Measurements from ENCODE around the gene ZNF148.
A peak's percentile ranks its signal among the peaks of the same experiment; 100 is the strongest.

The ZNF148 gene

DNA sequence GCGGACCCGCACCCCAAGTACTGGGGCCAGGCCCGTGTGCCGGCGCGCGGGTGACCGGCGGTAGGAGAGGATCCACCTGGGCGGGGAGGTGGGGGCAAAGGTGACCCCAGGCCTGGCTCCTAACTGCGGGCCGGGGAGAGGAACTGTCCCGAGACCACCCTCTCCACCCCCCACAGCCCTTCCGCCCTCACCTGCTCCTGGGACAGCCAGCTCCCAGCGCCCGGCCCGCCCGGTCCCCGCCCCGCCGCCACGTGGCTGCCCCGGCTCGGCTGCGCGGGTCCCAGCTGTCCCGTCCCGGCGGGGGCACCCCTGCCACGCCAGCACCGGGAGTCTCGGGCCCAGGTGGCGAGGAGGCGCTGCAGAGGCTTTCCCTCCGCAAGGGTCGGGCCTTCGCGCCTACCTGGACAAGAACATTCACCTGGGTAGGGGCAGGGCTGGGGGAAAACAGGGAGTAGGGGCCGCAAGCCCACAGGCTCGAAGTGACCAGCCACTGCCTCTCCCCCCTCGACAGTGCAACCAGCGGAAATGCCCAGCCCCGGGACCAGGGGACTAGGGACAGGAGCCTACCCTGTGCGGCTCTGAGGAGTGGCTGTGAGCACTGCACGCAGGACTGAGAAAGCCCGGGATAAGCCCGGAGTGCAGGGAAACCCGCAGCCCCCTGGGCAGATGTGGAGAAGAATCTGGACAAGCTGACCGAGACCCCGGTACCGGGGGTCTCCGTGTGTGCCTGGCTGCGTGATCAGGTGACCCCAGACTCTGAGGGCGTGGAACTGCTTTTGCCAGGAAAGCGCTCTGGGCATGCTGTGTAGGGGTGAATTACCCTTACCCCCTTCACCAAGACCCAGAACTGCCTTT lies 162.4 kb downstream of the ZNF148 start, which contains the start of gene SLC12A8:
Gene SLC12A8 (minus strand): TSS at position 240 of the 855 bp plus-strand sequence. CDS start 1,399 bp downstream, outside the sequence.
- H3K36me3 Mint-ChIP-seq, result no peaks in the 10 kb centered on the region
- H3K27me3 Mint-ChIP-seq, result peaks cover 27% of the 10 kb centered on the region
- H3K4me3 Mint-ChIP-seq, result peak within 1 kb of the TSS; percentile 70

DNA sequence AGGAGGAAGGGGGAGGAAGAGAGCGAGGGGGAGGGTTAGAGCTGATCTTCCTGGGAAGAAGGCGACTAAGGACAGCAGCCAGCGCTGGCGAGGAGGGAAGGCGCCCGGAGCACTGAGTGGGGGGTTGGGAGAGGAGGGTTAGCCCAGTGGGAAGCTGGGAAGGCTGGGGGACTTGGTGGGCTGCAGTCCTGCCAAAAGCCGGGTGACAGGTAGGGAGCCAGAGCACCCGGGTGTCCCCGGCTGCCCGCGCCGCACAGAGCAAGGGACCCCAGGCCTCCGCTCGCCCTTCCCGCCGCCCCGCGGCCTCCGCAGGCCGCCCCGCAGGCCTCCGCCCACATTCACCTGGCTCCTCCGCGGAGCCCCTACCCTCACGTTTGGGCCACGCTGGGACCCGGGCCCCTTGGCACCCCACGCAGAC lies 163.0 kb downstream of the ZNF148 start:
- Mint-ChIP-seq H3K27me3 (peaks cover 27% of the 10 kb centered on the region), H3K4me3 (peak overlapping the region; percentile 70), H3K27ac (no peak overlapping the region), H3K9me3 (no peaks in the 10 kb centered on the region), H3K36me3 (no peaks in the 10 kb centered on the region), H3K4me1 (peaks cover 14% of the 10 kb centered on the region)

More for the DNA sequence above, 162.4 kb downstream of the ZNF148 start, which contains the start of gene SLC12A8:
- Mint-ChIP-seq H3K4me1 (peaks cover 14% of the 10 kb centered on the region), H3K9me3 (no peaks in the 10 kb centered on the region), H3K27ac (no peak within 1 kb of the TSS)

DNA sequence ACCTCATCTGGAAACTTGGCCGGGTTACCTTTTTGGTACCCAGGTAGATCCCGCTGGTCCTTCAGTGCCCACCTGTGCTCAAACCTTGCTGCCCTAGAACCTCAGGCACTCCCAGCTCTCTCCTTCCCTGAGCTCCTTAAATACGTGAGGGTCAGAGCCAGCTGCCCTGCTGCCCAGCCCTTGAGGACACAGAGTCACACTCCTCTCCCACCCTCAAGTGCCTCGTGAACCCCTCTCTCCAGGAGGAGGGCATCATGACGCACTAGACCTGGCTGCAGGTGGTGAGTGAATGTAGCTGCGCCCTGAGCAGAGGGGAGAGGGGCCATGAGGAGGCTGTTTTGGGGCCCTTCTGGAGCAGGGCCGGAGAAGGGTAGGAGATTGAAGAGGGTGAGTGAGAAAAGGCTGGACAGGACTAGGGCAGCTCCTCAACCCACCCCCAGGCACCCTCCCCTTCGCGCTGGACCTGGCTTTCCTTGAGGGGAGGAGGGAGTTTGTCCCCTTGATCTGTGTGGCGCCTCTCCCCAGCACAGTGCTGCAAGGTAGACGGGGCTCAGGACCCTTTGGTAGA lies 163.5 kb downstream of the ZNF148 start:
- Mint-ChIP-seq H3K4me1 (peaks cover 14% of the 10 kb centered on the region), H3K4me3 (peak overlapping the region; percentile 70), H3K9me3 (no peaks in the 10 kb centered on the region), H3K36me3 (no peaks in the 10 kb centered on the region), H3K27me3 (peaks cover 27% of the 10 kb centered on the region), H3K27ac (no peak overlapping the region)

DNA sequence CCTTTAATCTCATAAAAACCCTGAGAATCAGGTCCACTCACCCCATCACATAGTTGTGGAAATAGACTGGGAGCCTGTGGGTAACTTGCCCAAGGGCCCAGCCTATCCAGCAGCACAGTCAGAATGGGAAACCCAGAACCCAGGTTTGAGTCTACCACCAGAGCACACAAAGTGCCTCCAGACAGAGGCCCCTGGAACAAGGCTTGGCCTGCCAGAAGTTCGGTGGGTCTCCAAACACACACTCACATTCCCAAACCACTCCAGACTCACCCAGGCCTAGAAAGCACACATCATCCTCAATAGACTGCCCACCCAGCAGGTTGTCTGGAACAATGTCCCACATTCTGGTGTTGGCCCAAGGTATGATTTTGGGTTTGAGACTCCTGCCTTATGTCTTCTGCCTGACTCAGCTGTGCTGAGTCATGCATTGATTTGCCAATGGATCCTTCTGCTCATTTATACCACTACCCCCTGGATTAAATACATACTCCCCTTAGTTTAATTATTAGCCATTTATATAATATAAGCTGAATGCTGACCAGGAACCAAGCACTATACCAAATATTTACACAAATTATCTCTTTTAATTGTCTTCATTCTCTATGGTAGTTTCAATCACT lies 167.1 kb downstream of the ZNF148 start:
- H3K27me3 Mint-ChIP-seq, result peaks cover 16% of the 10 kb centered on the region
- H3K4me3 Mint-ChIP-seq, result no peak overlapping the region
- no peaks in the 10 kb centered on the region for H3K9me3 Mint-ChIP-seq
- peaks cover 6% of the 10 kb centered on the region for H3K4me1 Mint-ChIP-seq
- H3K27ac Mint-ChIP-seq, result no peak overlapping the region
- no peaks in the 10 kb centered on the region for H3K36me3 Mint-ChIP-seq

- Mint-ChIP-seq H3K27ac (no peak overlapping the region), H3K4me1 (peaks cover 6% of the 10 kb centered on the region), H3K9me3 (no peaks in the 10 kb centered on the region), H3K4me3 (no peak overlapping the region), H3K27me3 (peaks cover 16% of the 10 kb centered on the region), H3K36me3 (no peaks in the 10 kb centered on the region)
Observed at GRCh38 chr3:125207507-125207906, 167.6 kb downstream of the ZNF148 start.

GRCh38 chr3:125206934-125207333 lies 168.2 kb downstream of the ZNF148 start:
- peaks cover 17% of the 10 kb centered on the region for H3K27me3 Mint-ChIP-seq

GRCh38 chr3:125203731-125204130 lies 171.4 kb downstream of the ZNF148 start:
- Mint-ChIP-seq H3K27me3 (peaks cover 4% of the 10 kb centered on the region), H3K4me1 (no peaks in the 10 kb centered on the region), H3K9me3 (no peaks in the 10 kb centered on the region), H3K36me3 (no peaks in the 10 kb centered on the region), H3K4me3 (no peak overlapping the region), H3K27ac (no peak overlapping the region)

More at GRCh38 chr3:125206934-125207333, 168.2 kb downstream of the ZNF148 start:
- Mint-ChIP-seq H3K4me3 (no peak overlapping the region), H3K36me3 (no peaks in the 10 kb centered on the region), H3K27ac (no peak overlapping the region), H3K4me1 (peaks cover 6% of the 10 kb centered on the region), H3K9me3 (no peaks in the 10 kb centered on the region)

DNA sequence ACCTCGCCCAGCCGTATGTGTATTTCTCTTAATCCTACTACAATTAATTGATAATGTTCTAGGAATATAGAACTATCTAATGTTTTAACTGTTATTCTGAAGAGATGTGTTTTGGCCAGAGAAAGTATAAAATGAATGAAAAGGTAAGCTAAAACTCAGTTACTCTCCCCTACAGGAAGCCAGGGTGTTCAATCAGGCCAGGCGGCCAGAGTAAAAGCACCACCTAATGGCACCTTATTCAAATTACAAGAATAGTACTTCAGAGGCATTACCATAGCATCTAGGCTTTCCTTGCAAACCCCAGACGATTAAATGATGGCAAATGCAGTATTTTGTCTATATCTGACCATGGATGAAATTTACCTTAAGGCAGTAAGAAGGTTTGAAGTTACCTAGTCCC lies 172.9 kb downstream of the ZNF148 start:
- peaks cover 1% of the 10 kb centered on the region for H3K27me3 Mint-ChIP-seq
- no peak overlapping the region for H3K4me3 Mint-ChIP-seq
- H3K36me3 Mint-ChIP-seq, result no peaks in the 10 kb centered on the region
- H3K4me1 Mint-ChIP-seq, result no peaks in the 10 kb centered on the region
- no peak overlapping the region for H3K27ac Mint-ChIP-seq
- H3K9me3 Mint-ChIP-seq, result no peaks in the 10 kb centered on the region

DNA sequence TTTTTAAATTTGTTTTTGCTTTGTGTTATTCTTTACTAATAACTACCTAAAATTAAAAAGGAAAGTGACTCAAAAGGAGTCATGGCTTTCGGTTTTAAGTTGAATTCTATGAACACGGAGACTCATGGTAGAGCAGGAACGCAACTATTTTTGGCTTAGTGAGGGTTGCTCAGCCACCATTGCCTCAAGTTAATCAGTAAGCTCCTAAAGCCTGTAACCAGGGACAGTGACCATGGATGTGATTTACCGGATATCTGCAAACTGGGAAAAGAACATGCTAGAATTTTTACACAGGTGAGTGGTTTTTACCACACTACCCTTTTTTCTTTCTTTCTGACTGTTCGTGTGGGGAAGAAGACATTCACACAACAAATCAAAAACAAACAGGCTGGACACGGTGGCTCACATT lies 174.4 kb downstream of the ZNF148 start:
- peaks cover 1% of the 10 kb centered on the region for H3K27me3 Mint-ChIP-seq
- H3K27ac Mint-ChIP-seq, result no peak overlapping the region
- H3K4me3 Mint-ChIP-seq, result no peak overlapping the region
- no peaks in the 10 kb centered on the region for H3K4me1 Mint-ChIP-seq
- H3K9me3 Mint-ChIP-seq, result no peaks in the 10 kb centered on the region
- H3K36me3 Mint-ChIP-seq, result no peaks in the 10 kb centered on the region

GRCh38 chr3:125194849-125195601 lies 180.1 kb downstream of the ZNF148 start:
- Mint-ChIP-seq H3K27me3 (no peaks in the 10 kb centered on the region), H3K36me3 (no peaks in the 10 kb centered on the region), H3K4me1 (no peaks in the 10 kb centered on the region), H3K27ac (no peak overlapping the region), H3K4me3 (no peak overlapping the region), H3K9me3 (no peaks in the 10 kb centered on the region)

DNA sequence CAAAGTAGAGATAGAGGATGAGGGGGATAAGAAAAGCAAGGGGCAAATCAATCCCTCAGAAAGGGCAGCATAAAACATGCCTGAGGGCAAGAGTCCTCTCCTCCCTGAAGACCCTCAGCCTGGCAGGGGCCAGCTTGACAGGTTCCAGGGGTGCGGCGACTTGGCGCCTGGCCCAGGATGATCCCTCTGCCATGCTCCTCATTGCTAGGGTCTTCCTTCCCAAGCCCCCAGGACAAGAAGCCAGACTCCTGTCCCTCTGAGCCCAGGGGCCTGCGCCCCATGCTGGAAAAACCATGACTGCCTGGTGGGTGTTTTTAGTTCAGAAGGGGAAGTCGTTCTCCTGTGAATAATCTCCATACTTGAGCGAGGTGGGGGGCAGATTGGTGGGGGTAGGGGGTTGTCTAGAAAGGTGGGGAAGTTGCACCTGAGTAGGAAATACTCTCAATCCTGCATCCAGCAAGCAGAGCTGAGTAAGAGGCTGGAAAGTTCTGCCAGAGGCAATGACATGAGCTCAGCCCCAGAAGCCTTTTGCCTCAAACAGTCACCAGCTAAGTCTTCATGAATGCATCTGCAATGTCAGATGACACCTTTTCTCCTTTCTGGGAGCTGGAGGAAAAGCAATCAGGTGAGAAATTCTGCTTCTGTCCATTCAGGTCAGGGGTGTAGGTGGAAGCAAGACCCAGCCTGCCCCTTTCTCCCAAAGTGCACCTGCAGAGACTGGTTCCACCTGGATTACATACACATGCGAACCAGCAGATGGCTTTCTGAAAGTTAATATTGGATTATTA lies 180.9 kb downstream of the ZNF148 start:
- Mint-ChIP-seq H3K4me3 (no peak overlapping the region), H3K9me3 (no peaks in the 10 kb centered on the region), H3K27ac (no peak overlapping the region), H3K36me3 (no peaks in the 10 kb centered on the region), H3K27me3 (no peaks in the 10 kb centered on the region), H3K4me1 (no peaks in the 10 kb centered on the region)

DNA sequence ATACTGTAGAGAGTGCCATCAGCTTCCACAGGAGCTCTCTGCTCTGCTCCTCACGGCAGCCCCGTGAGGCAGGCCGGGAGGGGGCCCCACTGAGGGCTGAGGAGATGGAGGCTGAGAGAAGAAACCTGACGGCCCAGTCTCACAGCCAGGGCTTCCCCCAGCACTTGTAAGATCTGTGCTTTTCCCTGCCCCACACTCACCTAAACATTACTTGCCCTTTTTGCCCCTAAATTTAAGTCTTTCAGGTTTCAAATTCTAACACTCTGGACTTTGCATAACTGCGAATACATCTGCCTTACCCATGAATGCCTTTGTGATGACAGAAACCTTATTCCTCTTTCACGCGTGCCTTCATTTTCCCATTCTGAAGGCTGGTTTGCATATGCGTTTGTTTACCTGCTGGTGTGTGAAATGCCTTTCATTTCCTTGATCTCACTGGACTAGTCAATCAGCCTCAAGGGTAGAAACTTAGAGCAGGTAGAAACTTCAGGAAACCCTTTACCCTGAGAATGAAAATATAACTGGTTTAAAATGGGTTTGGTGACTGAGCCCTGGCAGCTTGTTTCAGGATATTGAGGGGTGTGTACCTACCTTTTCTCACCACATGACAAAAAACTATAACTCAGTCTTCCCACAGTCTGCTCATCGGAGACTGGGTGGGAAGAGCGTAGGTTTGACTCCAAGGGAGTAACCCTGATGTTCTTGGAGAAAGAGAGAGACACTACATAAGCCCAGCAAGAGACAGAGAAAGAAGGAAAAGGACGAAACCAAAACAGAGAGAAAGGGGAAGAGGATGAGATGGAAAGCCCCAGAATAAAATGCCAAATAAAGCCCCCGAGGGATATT lies 182.7 kb downstream of the ZNF148 start:
- Mint-ChIP-seq H3K4me3 (no peak overlapping the region), H3K27me3 (no peaks in the 10 kb centered on the region)

DNA sequence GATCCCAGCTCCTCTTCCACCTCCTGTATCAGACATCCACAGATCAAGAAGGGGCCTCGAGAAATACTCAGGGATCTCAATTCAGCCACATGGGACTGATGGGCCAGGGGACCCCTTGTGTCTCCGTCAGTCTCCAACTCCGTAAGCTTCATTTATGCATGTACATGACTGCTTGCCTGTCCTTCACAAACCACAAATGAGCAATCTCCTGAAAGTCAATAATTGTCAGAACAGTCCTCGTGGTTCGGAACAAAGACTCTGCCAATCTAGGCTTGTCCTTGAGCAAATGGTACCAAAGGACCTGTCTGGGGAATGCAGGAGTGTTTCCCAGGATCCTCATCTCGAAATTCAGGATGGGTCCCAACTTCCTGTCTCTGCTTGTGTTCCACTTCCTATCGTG lies 183.4 kb downstream of the ZNF148 start:
- H3K4me3 Mint-ChIP-seq, result no peak overlapping the region
- H3K9me3 Mint-ChIP-seq, result no peaks in the 10 kb centered on the region
- H3K36me3 Mint-ChIP-seq, result no peaks in the 10 kb centered on the region
- no peak overlapping the region for H3K27ac Mint-ChIP-seq
- no peaks in the 10 kb centered on the region for H3K4me1 Mint-ChIP-seq
- no peaks in the 10 kb centered on the region for H3K27me3 Mint-ChIP-seq

More for the DNA sequence above, 182.7 kb downstream of the ZNF148 start:
- Mint-ChIP-seq H3K4me1 (no peaks in the 10 kb centered on the region), H3K27ac (no peak overlapping the region), H3K9me3 (no peaks in the 10 kb centered on the region), H3K36me3 (no peaks in the 10 kb centered on the region)

- Mint-ChIP-seq H3K27ac (no peak overlapping the region), H3K36me3 (no peaks in the 10 kb centered on the region), H3K9me3 (no peaks in the 10 kb centered on the region), H3K27me3 (no peaks in the 10 kb centered on the region), H3K4me3 (no peak overlapping the region), H3K4me1 (peaks cover 4% of the 10 kb centered on the region)
Observed at GRCh38 chr3:125191256-125191655, 183.9 kb downstream of the ZNF148 start.

Data from activated naive CD4-positive, alpha-beta T cell treated with anti-CD3 and anti-CD28 coated beads, Interleukin-2, amount 50 U/mL, for 24 hours (primary cell).